ELR (cell line): ENCODE results near the gene PACS2.
"Not testable (repeated sequence)": the region's sequence is repeated elsewhere in the genome, so short reads cannot be mapped to it uniquely, and the experiment has no call there.

Source experiments
- DNase-seq: peaks from one replicate; pipeline ENCODE4 v3.0.0-alpha.2; 2015; ENCODE audit warnings: low read depth

The PACS2 gene

GRCh38 chr14:105288936-105289335 is 25.6 kb upstream of the PACS2 start:
- not testable (repeated sequence) for DNase-seq

GRCh38 chr14:105290621-105291346 is 23.8 kb upstream of the PACS2 start:
- DNase-seq, result no peak

- no peak for DNase-seq
Observed at GRCh38 chr14:105292826-105293711, 21.5 kb upstream of the PACS2 start.

- DNase-seq, result no peak
Observed at GRCh38 chr14:105294142-105294597, 20.4 kb upstream of the PACS2 start.

GRCh38 chr14:105297311-105297710 is 17.2 kb upstream of the PACS2 start:
- DNase-seq, result not testable (repeated sequence)

GRCh38 chr14:105299654-105300541 is 14.7 kb upstream of the PACS2 start:
- DNase-seq, result peak; percentile 50

- DNase-seq, result peak; percentile 94
Observed at GRCh38 chr14:105300542-105301102, 13.9 kb upstream of the PACS2 start, which contains the start of gene BRF1. Gene BRF1 (minus strand): TSS chr14:105301001. CDS start chr14:105300629, 372 bp downstream.

- peak; percentile 97 for DNase-seq
Observed at GRCh38 chr14:105301103-105301914, 13.2 kb upstream of the PACS2 start.

- DNase-seq, result not testable (repeated sequence)
Observed at GRCh38 chr14:105301915-105302249, 12.7 kb upstream of the PACS2 start.

- DNase-seq, result no peak
Observed at GRCh38 chr14:105303949-105304348, 10.6 kb upstream of the PACS2 start.

GRCh38 chr14:105304565-105304964 is 10.0 kb upstream of the PACS2 start:
- DNase-seq, result no peak

GRCh38 chr14:105305345-105305744 is 9.2 kb upstream of the PACS2 start:
- DNase-seq, result no peak

GRCh38 chr14:105305791-105306190 is 8.8 kb upstream of the PACS2 start:
- DNase-seq, result no peak

GRCh38 chr14:105307052-105307727 is 7.4 kb upstream of the PACS2 start:
- DNase-seq, result no peak

GRCh38 chr14:105309371-105309770 is 5.2 kb upstream of the PACS2 start:
- DNase-seq, result no peak

- no peak for DNase-seq
Observed at GRCh38 chr14:105311838-105312237, 2.7 kb upstream of the PACS2 start.

- no peak for DNase-seq
Observed at GRCh38 chr14:105312973-105313372, 1.6 kb upstream of the PACS2 start.

GRCh38 chr14:105313381-105314286 is 914 bp upstream of the PACS2 start:
- DNase-seq, result peak; percentile 26

- peak; percentile 44 for DNase-seq
Observed at GRCh38 chr14:105315211-105315721, 718 bp downstream of the PACS2 start.
